Measurements from ENCODE around the gene UNC79.

DNA sequence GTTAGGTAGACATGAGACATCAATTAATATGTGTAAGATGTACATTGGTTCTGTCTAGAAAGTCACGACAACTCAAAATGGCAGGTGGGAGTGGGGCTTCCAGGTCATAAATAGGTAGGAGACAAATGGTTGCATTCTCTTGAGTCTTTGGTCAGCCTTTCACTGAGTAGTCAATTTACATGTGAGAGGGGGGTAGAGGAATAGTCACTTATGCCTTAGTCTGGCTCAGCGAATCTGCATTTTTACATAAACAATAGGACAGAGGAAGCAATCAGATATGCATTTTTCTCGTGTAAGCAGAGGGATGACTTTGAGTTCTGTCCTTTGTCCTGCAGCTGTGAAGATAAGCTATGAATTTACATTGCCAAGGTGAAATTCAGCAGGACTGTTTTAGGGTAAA lies 27.8 kb upstream of the UNC79 start:
- TF ChIP-seq, protein P1, sequence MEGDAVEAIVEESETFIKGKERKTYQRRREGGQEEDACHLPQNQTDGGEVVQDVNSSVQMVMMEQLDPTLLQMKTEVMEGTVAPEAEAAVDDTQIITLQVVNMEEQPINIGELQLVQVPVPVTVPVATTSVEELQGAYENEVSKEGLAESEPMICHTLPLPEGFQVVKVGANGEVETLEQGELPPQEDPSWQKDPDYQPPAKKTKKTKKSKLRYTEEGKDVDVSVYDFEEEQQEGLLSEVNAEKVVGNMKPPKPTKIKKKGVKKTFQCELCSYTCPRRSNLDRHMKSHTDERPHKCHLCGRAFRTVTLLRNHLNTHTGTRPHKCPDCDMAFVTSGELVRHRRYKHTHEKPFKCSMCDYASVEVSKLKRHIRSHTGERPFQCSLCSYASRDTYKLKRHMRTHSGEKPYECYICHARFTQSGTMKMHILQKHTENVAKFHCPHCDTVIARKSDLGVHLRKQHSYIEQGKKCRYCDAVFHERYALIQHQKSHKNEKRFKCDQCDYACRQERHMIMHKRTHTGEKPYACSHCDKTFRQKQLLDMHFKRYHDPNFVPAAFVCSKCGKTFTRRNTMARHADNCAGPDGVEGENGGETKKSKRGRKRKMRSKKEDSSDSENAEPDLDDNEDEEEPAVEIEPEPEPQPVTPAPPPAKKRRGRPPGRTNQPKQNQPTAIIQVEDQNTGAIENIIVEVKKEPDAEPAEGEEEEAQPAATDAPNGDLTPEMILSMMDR (IDR thresholded peaks at IDR 0.05; ENCODE audit: low read length): no peak
- TF ChIP-seq EZH2 (optimal IDR thresholded peaks at IDR 0.05; ENCODE audit: low read depth, low read length): no peak
- TF ChIP-seq EZH2phosphoT487 (IDR thresholded peaks at IDR 0.05; ENCODE audit: low read length): no peak
